Fibroblast of lung (primary cell): ENCODE results near the gene AGO3. TPM values are rescaled to one million over a fixed set of nuclear protein-coding genes. Genes with fewer than 3 reads are reported as not detected.
A peak's percentile ranks its signal among the peaks of the same experiment; 100 is the strongest.
"Not testable (repeated sequence)": the region's sequence is repeated elsewhere in the genome, so short reads cannot be mapped to it uniquely, and the experiment has no call there.

ENCODE experiments used
- DNase-seq, 2 donors: peaks; one replicate each; pipeline versions ENCODE4 v3.0.0 to v3.0.0-alpha.2; 2010; ENCODE audit warnings: low read depth in 2 of 2
- H2AFZ ChIP-seq: 2 replicates; pipeline ENCODE4 v1.5.1; 2012; ENCODE audit warnings: low read length, control low read depth, inconsistent platforms
- H3K27ac ChIP-seq: 2 replicates; pipeline ENCODE4 v1.5.1; 2011; ENCODE audit warnings: low read length, control low read depth; ENCODE audit not compliant: insufficient read depth
- H3K27me3 ChIP-seq: 2 replicates; pipeline ENCODE4 v1.5.1; 2011; ENCODE audit warnings: mild to moderate bottlenecking, low read length; ENCODE audit not compliant: control insufficient read depth, insufficient read depth
- H3K36me3 ChIP-seq: 2 replicates; pipeline ENCODE4 v1.5.1; 2011; ENCODE audit warnings: low read length; ENCODE audit not compliant: control insufficient read depth, insufficient read depth
- H3K4me1 ChIP-seq: 2 replicates; pipeline ENCODE4 v1.5.1; 2011; ENCODE audit warnings: low read length; ENCODE audit not compliant: control insufficient read depth, insufficient read depth; ENCODE audit errors: extremely low read depth
- H3K4me2 ChIP-seq: 2 replicates; pipeline ENCODE4 v1.5.1; 2011; ENCODE audit warnings: low read length, control low read depth; ENCODE audit not compliant: insufficient read depth; ENCODE audit errors: extremely low read depth
- H3K4me3 ChIP-seq, 4 experiments: fragments of 200-600 bp in 1 of 4; sonication (generic) in 1 of 4; replicated peaks in 1 of 4; 2 replicates each; pipeline ENCODE4 v1.5.1; 2011 to 2016; ENCODE audit warnings: low read length in 4 of 4, low read depth in 3 of 4, mild to moderate bottlenecking in 3 of 4, control low read depth in 2 of 4, inconsistent platforms in 1 of 4, mixed read lengths in 1 of 4; ENCODE audit not compliant: insufficient read depth in 1 of 4; ENCODE audit errors: control extremely low read depth in 1 of 4
- H3K79me2 ChIP-seq: 2 replicates; pipeline ENCODE4 v1.5.1; 2012; ENCODE audit warnings: mild to moderate bottlenecking, low read length, inconsistent platforms; ENCODE audit not compliant: control insufficient read depth, insufficient read depth
- H3K9ac ChIP-seq: 2 replicates; pipeline ENCODE4 v1.5.1; 2011; ENCODE audit warnings: mild to moderate bottlenecking, low read length, control low read depth; ENCODE audit not compliant: insufficient read depth
- H3K9me3 ChIP-seq: 2 replicates; pipeline ENCODE4 v1.5.1; 2012; ENCODE audit warnings: low read depth, low read length; ENCODE audit not compliant: control insufficient read depth, insufficient read depth
- H4K20me1 ChIP-seq: 2 replicates; pipeline ENCODE4 v1.5.1; 2011; ENCODE audit warnings: low read length; ENCODE audit not compliant: control insufficient read depth, insufficient read depth; ENCODE audit errors: extremely low read depth
- CTCF ChIP-seq, 2 donors: IDR thresholded peaks in 1 of 2; conservative IDR thresholded peaks in 1 of 2; 1 replicate in 1 of 2; 2 replicates in 1 of 2; pipeline ENCODE4 v1.5.1; 2011 to 2012; ENCODE audit warnings: low read length in 2 of 2, control low read depth in 1 of 2, inconsistent platforms in 1 of 2, low read depth in 1 of 2, mild to moderate bottlenecking in 1 of 2
- EZH2 ChIP-seq: IDR thresholded peaks from 2 replicates; pipeline ENCODE4 v1.5.1; 2012; ENCODE audit warnings: low read length, control low read depth, mild to moderate bottlenecking; ENCODE audit errors: missing control alignments
- polyA plus RNA-seq, 2 donors: library from polyadenylated mRNA; depleted of rRNA in 1 of 2; stranded (reverse) in 1 of 2; unstranded in 1 of 2; fragments of >200 nt; gene quantifications; 2 replicates each; pipeline ENCODE4 v1.2.1, GENCODE V29; 2011 to 2012; ENCODE audit warnings: missing spikeins in 1 of 2
- total RNA-seq: library from RNA; depleted of rRNA; stranded (reverse); fragments of >200 nt; gene quantifications from 2 replicates; pipeline ENCODE4 v1.2.1, GENCODE V29; 2014

Gene AGO3
- total and polyA plus RNA-seq, 2 donors (not counting 1 experiment from before 2014, with no cell fraction given): 12.9 to 19.6 TPM

DNA sequence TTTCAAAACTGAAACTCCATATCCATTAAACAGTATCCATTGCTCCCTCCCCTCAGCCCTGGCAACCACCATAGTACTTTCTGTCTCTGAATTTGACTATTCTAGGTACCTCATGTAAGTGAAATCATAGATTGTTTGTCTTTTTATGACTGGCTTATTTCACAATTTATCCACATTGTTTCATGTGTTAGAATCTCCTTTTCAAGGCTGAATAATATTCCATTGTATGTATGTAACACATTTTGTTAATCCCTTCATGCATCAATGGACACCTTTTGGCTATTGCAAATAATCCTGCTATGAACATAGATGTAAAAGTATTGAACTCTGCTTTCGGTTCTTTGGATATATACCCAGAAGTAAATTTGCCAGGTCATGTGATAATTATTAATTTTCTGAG, 37.5 kb downstream of the AGO3 start:
- H2AFZ ChIP-seq: no peak overlapping the region
- H3K36me3 ChIP-seq: peaks cover 2% of the 10 kb centered on the region
- H3K4me1 ChIP-seq: no peaks in the 10 kb centered on the region
- no peak for DNase-seq
- no peak overlapping the region for H3K9ac ChIP-seq
- H3K27me3 ChIP-seq: no peaks in the 10 kb centered on the region
- no peak overlapping the region for H3K4me3 ChIP-seq
- no peak overlapping the region for H3K4me2 ChIP-seq
- H4K20me1 ChIP-seq: no peaks in the 10 kb centered on the region
- H3K79me2 ChIP-seq: no peaks in the 10 kb centered on the region
- no peak overlapping the region for H3K27ac ChIP-seq
- no peaks in the 10 kb centered on the region for H3K9me3 ChIP-seq
- TF ChIP-seq EZH2 (no peak), CTCF (conservative IDR thresholded peaks at IDR 0.05 in 1 of 2, IDR thresholded peaks at IDR 0.05 in 1 of 2; ENCODE audit: low read depth in 1 of 2, low read length in 2 of 2) (no peak)

DNA sequence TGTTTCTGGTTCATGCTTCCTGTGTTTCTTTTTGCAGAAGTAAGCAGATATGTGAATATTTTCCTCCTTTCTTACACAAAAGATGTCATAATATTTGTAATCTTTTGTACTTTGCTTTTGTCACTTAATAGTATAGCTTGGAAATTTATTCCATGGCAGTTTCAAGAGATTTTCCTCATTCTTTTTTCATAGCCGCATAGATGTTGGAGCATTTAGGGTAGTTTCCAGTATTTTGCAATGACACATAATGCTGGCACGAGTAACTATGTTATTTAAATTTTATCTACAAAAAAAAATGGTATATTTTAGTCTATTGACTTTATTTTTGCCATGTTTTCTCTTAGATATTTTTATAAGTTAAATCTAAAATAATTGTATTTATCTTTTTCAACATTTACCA, 40.7 kb downstream of the AGO3 start:
- Histone ChIP-seq H2AFZ (no peak overlapping the region), H3K9ac (no peak overlapping the region), H3K36me3 (peaks cover 2% of the 10 kb centered on the region), H3K9me3 (no peaks in the 10 kb centered on the region), H3K27me3 (no peaks in the 10 kb centered on the region), H3K4me3 (no peak overlapping the region), H4K20me1 (no peaks in the 10 kb centered on the region), H3K4me1 (no peaks in the 10 kb centered on the region), H3K27ac (no peak overlapping the region), H3K79me2 (no peaks in the 10 kb centered on the region), H3K4me2 (no peak overlapping the region)
- DNase-seq: no peak
- no peak for TF ChIP-seq CTCF (conservative IDR thresholded peaks at IDR 0.05 in 1 of 2, IDR thresholded peaks at IDR 0.05 in 1 of 2; ENCODE audit: low read depth in 1 of 2, low read length in 2 of 2)
- no peak for TF ChIP-seq EZH2

GRCh38 chr1:35972631-35973030, 41.7 kb downstream of the AGO3 start:
- not testable (repeated sequence) for H3K9ac ChIP-seq, H3K4me1 ChIP-seq, H3K36me3 ChIP-seq, H3K4me2 ChIP-seq, H3K9me3 ChIP-seq, H3K27ac ChIP-seq, H3K4me3 ChIP-seq, H3K79me2 ChIP-seq, H4K20me1 ChIP-seq, H3K27me3 ChIP-seq, H2AFZ ChIP-seq
- peak in 1 of 2 donors; percentile 11 for DNase-seq
